ENCODE results near the gene PTPRD.

GRCh38 chr9:8879284-8879683, 1733.5 kb downstream of the PTPRD start:
- no peak for TF ChIP-seq TAF1 (IDR thresholded peaks at IDR 0.05; ENCODE audit: borderline replicate concordance, insufficient read depth, low read length)
- TF ChIP-seq POLR2AphosphoS5 (IDR thresholded peaks at IDR 0.05; ENCODE audit: low read depth, low read length): no peak
- no peak for TF ChIP-seq REST (IDR thresholded peaks at IDR 0.05; ENCODE audit: insufficient read depth in 1 of 2, low read depth in 2 of 2, low read length in 2 of 2)
- no peak for TF ChIP-seq SIN3A (IDR thresholded peaks at IDR 0.05; ENCODE audit: borderline replicate concordance, insufficient read depth, low read length)

Measured in PFSK-1 (cell line).